ENCODE data around the gene PAFAH1B2.
"Not testable (repeated sequence)": the region's sequence is repeated elsewhere in the genome, so short reads cannot be mapped to it uniquely, and the experiment has no call there.

PAFAH1B2 gene

GRCh38 chr11:117172724-117173421, 28.8 kb downstream of the PAFAH1B2 start:
- DNase-seq (ENCODE audit: low read depth): no peak

GRCh38 chr11:117175104-117175503, 31.0 kb downstream of the PAFAH1B2 start:
- no peak for DNase-seq (ENCODE audit: low read depth)

- DNase-seq (ENCODE audit: low read depth): no peak
Measured at GRCh38 chr11:117175781-117176180, 31.7 kb downstream of the PAFAH1B2 start.

GRCh38 chr11:117176186-117176585, 32.1 kb downstream of the PAFAH1B2 start:
- DNase-seq (ENCODE audit: low read depth): no peak

GRCh38 chr11:117177534-117178209, 33.6 kb downstream of the PAFAH1B2 start:
- DNase-seq (ENCODE audit: low read depth): no peak

- peak; percentile 63 for DNase-seq (ENCODE audit: low read depth)
Measured at GRCh38 chr11:117178210-117179034, 34.3 kb downstream of the PAFAH1B2 start, which contains the start of gene SIDT2. SIDT2 (plus strand) TSS chr11:117178743; CDS start chr11:117179264, 521 bp downstream.

GRCh38 chr11:117179048-117179999, 35.2 kb downstream of the PAFAH1B2 start:
- DNase-seq (ENCODE audit: low read depth): no peak

GRCh38 chr11:117180020-117180419, 35.9 kb downstream of the PAFAH1B2 start:
- DNase-seq (ENCODE audit: low read depth): no peak

- DNase-seq (ENCODE audit: low read depth): no peak
Measured at GRCh38 chr11:117180661-117181585, 36.8 kb downstream of the PAFAH1B2 start.

- DNase-seq (ENCODE audit: low read depth): no peak
Measured at GRCh38 chr11:117181586-117182550, 37.8 kb downstream of the PAFAH1B2 start.

GRCh38 chr11:117182551-117182935, 38.5 kb downstream of the PAFAH1B2 start:
- no peak for DNase-seq (ENCODE audit: low read depth)

GRCh38 chr11:117183178-117183577, 39.1 kb downstream of the PAFAH1B2 start:
- not testable (repeated sequence) for DNase-seq (ENCODE audit: low read depth)

GRCh38 chr11:117183724-117184349, 39.8 kb downstream of the PAFAH1B2 start:
- no peak for DNase-seq (ENCODE audit: low read depth)

GRCh38 chr11:117185736-117186430, 41.8 kb downstream of the PAFAH1B2 start:
- no peak for DNase-seq (ENCODE audit: low read depth)

GRCh38 chr11:117186431-117186761, 42.3 kb downstream of the PAFAH1B2 start:
- DNase-seq (ENCODE audit: low read depth): no peak

GRCh38 chr11:117187007-117187406, 42.9 kb downstream of the PAFAH1B2 start:
- DNase-seq (ENCODE audit: low read depth): no peak

GRCh38 chr11:117187428-117187798, 43.3 kb downstream of the PAFAH1B2 start:
- no peak for DNase-seq (ENCODE audit: low read depth)

- no peak for DNase-seq (ENCODE audit: low read depth)
Measured at GRCh38 chr11:117187799-117188481, 43.9 kb downstream of the PAFAH1B2 start.
